Epithelial cell of esophagus (primary cell): ENCODE measurements around the gene OTUD5.
A peak's percentile ranks its signal among the peaks of the same experiment; 100 is the strongest.

Experiments used
- DNase-seq: peaks from one replicate; pipeline ENCODE4 v3.0.0; 2010; ENCODE audit warnings: low read depth
- H3K4me3 ChIP-seq: 2 replicates; pipeline ENCODE4 v1.5.1; 2011; ENCODE audit warnings: mild to moderate bottlenecking, low read length, control low read depth
- CTCF ChIP-seq: IDR thresholded peaks from 2 replicates; pipeline ENCODE4 v1.5.1; 2011; ENCODE audit warnings: low read depth, mild to moderate bottlenecking, low read length, control low read depth, inconsistent platforms; ENCODE audit not compliant: insufficient read depth; ENCODE audit errors: missing control alignments

OTUD5 gene

DNA sequence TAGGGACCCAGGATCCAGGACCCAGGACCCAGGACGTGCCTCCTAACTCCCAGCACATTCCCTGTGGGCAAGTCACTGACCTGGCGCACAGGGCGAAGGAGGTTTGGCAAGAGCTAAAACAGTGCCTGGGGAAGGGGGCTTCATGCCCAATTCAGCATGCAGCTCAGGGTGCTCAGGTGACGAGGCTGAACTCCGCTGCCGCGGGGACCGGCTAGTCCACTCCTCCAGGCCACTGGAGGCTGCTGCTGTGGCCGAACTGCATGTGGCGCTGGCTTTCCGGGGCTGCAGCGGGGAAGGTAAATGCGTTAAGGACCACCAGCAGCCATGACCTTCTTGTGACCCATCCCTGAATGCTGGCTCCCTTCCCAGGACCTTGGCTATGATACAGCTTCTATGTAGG, 33.6 kb downstream of the OTUD5 start:
- TF ChIP-seq CTCF: no peak
- DNase-seq: no peak
- no peak overlapping the region for H3K4me3 ChIP-seq

DNA sequence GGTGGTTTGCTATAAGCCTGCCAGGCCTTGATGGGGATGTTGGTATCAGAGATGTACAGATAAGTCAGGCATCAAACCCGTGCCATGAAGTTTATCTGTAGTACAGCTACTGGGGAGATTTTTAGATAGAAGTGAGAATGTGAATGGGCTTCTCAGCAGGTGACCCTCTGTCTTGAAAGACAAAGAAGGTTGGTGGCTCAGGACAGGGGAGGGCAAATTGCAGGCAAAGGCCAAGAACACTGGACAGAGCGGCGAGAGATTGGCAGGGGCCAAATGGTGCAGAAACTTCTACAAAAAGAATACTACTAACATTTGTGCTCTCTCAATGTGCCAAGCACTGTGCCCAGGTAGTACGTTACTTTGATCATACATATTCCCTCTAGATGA, 36.7 kb downstream of the OTUD5 start:
- H3K4me3 ChIP-seq: no peak overlapping the region
- no peak for DNase-seq
- TF ChIP-seq CTCF: no peak

- no peak for TF ChIP-seq CTCF
- no peak for DNase-seq
- H3K4me3 ChIP-seq: no peak overlapping the region
Observed at GRCh38 chrX:48919947-48920717, 37.3 kb downstream of the OTUD5 start.

- no peak for TF ChIP-seq CTCF
- DNase-seq: no peak
Observed at GRCh38 chrX:48919360-48919841, 38.0 kb downstream of the OTUD5 start.

DNA sequence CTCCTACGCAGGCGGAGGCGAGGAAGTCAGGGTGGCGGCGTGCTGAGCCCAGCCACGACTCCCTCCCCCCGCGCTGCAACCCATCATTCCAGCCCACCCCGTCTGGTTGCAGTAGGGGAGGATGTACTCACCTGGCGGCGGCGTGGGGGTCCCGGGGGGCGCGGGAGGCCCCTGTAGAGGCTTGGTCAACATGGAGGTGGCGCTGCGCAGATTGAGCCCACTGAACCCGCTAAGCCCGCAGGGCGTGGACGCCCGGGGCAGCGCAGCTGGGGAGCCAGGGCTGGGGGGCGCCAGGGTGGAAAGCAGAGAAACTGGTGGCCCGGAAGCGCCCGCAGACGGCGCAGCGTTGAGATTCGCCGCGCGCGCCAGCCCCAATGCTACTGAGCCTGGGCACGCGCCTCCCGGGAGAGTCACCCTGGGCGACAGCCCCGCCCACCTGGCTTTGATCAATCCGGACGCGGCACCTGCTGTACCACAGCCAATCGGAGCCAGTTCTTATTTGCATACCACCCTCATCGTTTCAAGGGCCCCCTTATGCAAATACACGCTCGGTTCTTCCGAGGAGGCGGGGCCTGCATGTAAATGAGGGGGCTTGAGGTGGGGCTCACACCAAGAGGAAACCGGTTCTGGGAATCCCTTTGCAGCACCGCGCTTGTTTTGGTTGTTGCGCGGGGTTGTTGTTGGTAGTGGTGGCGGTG, 38.6 kb downstream of the OTUD5 start, which contains the start of gene PIM2:
PIM2 (minus strand) TSS at position 382 of the 698 bp plus-strand sequence; CDS start at position 192, 190 bp downstream.
- no peak for TF ChIP-seq CTCF
- peak within 1 kb of the TSS; percentile 61 for H3K4me3 ChIP-seq
- peak; percentile 92 for DNase-seq

More at GRCh38 chrX:48919360-48919841, 38.0 kb downstream of the OTUD5 start:
- H3K4me3 ChIP-seq: peak overlapping the region; percentile 61

GRCh38 chrX:48918301-48918642, 39.1 kb downstream of the OTUD5 start:
- H3K4me3 ChIP-seq: peak overlapping the region; percentile 61
- no peak for TF ChIP-seq CTCF
- DNase-seq: no peak
